ENCODE measurements around the gene WBP2. TPM values are rescaled to one million over a fixed set of nuclear protein-coding genes. Genes with fewer than 3 reads are reported as not detected.

WBP2 gene
- total RNA-seq, 2 donors from 2014 or later: 88.9 to 125 TPM

DNA sequence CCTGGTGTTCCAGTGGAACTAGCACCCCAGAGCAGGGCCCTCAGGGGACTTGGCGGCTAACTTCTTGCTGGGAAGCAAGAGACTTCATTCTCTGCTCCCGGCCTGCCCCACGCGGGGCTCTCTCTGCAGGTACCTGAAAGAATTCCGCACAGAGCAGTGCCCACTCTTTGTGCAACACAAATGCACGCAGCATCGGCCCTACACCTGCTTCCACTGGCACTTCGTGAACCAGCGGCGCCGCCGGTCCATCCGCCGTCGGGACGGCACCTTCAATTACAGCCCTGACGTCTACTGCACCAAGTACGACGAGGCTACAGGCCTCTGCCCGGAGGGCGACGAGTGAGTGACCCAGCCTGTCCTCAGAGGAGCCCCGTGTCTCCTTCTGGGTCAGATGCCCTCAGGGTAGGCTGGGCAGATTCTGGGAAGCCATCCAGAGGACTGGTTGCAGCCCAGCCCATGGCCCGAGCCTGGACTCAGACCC is 45.5 kb downstream of the WBP2 start:
- H3K27me3 ChIP-seq (replicated peaks; ENCODE audit: insufficient read depth): no peaks in the 10 kb centered on the region
- H3K4me3 ChIP-seq: no peak overlapping the region
- no peak for DNase-seq (ENCODE audit: low spot score)
- WGBS: 88% methylated on average over 23 of the region's 24 CpGs
- H3K27ac ChIP-seq: peak overlapping the region in 1 of 2 donors; percentile 26
- no peaks in the 10 kb centered on the region for H3K9me3 ChIP-seq
- intact Hi-C loops (cut with DNase I): no loop called here
- H3K4me1 ChIP-seq (replicated peaks): no peaks in the 10 kb centered on the region
- TF ChIP-seq, protein P1, sequence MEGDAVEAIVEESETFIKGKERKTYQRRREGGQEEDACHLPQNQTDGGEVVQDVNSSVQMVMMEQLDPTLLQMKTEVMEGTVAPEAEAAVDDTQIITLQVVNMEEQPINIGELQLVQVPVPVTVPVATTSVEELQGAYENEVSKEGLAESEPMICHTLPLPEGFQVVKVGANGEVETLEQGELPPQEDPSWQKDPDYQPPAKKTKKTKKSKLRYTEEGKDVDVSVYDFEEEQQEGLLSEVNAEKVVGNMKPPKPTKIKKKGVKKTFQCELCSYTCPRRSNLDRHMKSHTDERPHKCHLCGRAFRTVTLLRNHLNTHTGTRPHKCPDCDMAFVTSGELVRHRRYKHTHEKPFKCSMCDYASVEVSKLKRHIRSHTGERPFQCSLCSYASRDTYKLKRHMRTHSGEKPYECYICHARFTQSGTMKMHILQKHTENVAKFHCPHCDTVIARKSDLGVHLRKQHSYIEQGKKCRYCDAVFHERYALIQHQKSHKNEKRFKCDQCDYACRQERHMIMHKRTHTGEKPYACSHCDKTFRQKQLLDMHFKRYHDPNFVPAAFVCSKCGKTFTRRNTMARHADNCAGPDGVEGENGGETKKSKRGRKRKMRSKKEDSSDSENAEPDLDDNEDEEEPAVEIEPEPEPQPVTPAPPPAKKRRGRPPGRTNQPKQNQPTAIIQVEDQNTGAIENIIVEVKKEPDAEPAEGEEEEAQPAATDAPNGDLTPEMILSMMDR (IDR thresholded peaks at IDR 0.05): no peak
- TF ChIP-seq POLR2AphosphoS5 (IDR thresholded peaks at IDR 0.05): no peak
- TF ChIP-seq POLR2A (IDR thresholded peaks at IDR 0.05): no peak
- peaks cover 0 to 22% of the 10 kb centered on the region in 2 donors for H3K36me3 ChIP-seq

DNA sequence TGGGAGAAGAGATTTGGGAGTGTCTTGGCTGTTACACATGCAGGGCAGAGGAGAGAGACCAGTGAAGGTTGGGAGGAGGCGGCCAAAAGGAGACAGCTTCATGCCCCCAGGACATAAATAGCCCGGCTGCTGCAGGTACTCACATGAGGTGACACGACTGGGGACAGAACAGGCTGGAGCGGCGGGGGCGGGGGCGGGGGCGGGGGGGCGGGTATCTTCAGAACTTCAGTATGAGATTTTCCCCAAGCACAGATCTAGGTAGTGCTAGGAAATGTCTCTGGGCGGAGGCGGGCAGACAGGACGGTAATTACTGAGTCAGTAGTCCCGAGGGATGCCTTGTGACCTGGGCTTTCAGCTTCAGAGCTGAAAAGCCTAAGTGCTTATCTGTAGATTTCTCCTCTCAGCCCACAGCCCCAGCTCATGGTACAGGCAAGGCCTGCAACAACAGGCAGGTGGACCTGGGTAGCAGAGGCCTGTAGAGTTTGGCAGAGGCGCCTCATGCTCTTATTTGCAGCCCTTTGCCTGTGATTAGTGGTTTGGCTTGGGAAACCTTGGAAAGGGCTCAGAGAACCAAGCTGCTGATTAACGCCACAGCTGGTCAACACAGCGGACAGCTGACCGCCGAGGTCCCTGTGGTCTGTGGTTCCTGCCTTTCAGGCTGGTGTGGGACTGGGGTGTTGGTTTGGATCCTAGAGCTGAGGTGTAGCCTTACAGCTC is 46.1 kb downstream of the WBP2 start:
- Histone ChIP-seq H3K27me3 (replicated peaks; ENCODE audit: insufficient read depth) (no peaks in the 10 kb centered on the region), H3K27ac (peak overlapping the region; percentile 26 to 50), H3K4me1 (replicated peaks) (no peaks in the 10 kb centered on the region), H3K4me3 (no peak overlapping the region), H3K9me3 (no peaks in the 10 kb centered on the region), H3K36me3 (peaks cover 0 to 22% of the 10 kb centered on the region in 2 donors)
- 56% methylated on average over 18 of the region's 18 CpGs for WGBS
- no peak for TF ChIP-seq POLR2AphosphoS5 (IDR thresholded peaks at IDR 0.05)
- TF ChIP-seq POLR2A (IDR thresholded peaks at IDR 0.05): no peak
- TF ChIP-seq, protein P1 (IDR thresholded peaks at IDR 0.05): no peak
- DNase-seq (ENCODE audit: low spot score): peak; percentile 24
- intact Hi-C loops (cut with DNase I): no loop called here

DNA sequence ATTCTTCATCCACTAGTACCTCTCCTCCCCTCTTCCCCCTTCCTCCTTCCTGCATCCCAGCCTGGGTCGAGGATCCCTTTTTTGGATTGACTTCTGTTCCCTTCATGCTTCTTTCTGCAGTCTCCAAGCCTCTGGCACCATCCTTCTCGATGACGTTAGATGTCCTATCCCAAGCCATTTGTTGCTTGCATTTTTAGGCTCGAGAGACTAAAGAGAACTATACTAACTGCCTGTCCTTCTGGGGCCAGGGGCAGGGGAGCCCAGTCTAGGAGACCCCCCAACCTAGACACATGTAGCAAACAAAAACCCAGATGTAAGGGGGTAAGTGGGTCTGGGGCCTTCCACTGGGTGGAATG is 46.6 kb downstream of the WBP2 start:
- intact Hi-C loops (cut with DNase I): no loop called here
- Histone ChIP-seq H3K9me3 (no peaks in the 10 kb centered on the region), H3K36me3 (peaks cover 0 to 17% of the 10 kb centered on the region in 2 donors), H3K27ac (peak overlapping the region; percentile 1 to 50), H3K27me3 (replicated peaks; ENCODE audit: insufficient read depth) (no peaks in the 10 kb centered on the region), H3K4me1 (replicated peaks) (no peaks in the 10 kb centered on the region), H3K4me3 (no peak overlapping the region)
- WGBS: 34% methylated on average over 4 of the region's 4 CpGs
- DNase-seq (ENCODE audit: low spot score): no peak
- TF ChIP-seq POLR2A (IDR thresholded peaks at IDR 0.05): no peak
- TF ChIP-seq, protein P1 (IDR thresholded peaks at IDR 0.05): no peak
- no peak for TF ChIP-seq POLR2AphosphoS5 (IDR thresholded peaks at IDR 0.05)

DNA sequence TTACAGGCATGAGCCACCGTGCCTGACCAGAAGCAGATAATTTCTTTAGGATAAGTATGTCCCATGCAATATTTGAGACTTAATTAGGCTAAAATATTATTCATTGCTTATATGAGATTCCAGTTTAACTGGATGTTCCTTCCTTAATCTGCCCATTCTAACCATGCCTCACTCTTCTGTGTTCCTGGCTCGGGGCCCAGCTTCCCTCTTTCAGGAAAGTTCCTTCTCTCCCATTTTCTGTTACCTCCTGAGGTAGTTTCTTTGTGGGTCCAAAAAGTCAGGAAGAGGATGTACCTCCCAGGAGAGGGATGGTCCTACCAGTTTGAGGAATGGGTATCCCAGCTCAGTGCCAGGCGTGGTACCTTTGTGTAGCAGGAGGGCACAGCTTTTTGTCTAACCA is 47.3 kb downstream of the WBP2 start:
- Histone ChIP-seq H3K27ac (peak overlapping the region in 1 of 2 donors; percentile 1), H3K4me1 (replicated peaks) (no peaks in the 10 kb centered on the region), H3K36me3 (peaks cover 0 to 10% of the 10 kb centered on the region in 2 donors), H3K9me3 (no peaks in the 10 kb centered on the region), H3K27me3 (replicated peaks; ENCODE audit: insufficient read depth) (no peaks in the 10 kb centered on the region), H3K4me3 (no peak overlapping the region)
- TF ChIP-seq POLR2A (IDR thresholded peaks at IDR 0.05) (no peak), POLR2AphosphoS5 (IDR thresholded peaks at IDR 0.05) (no peak)
- TF ChIP-seq, protein P1 (IDR thresholded peaks at IDR 0.05): no peak
- intact Hi-C loops (cut with DNase I): no loop called here
- 90% methylated on average over 3 of the region's 3 CpGs for WGBS
- no peak for DNase-seq (ENCODE audit: low spot score)

Data from prostate gland (tissue), 2 donors.